WTC11 (cell line): ENCODE measurements around the gene ZBTB32. TPM values are rescaled to one million over a fixed set of nuclear protein-coding genes. Genes with fewer than 3 reads are reported as not detected.

ENCODE experiments used
- ATAC-seq: fragments of 200-7000 bp; cut with Tn5 transposase; 2 replicates; pipeline ENCODE4 v1.10.0; 2021; ENCODE audit warnings: mild to moderate bottlenecking, moderate library complexity
- CTCF ChIA-PET: fragments of 300-600 bp; sonication (Branson Sonifier 250); formaldehyde crosslinking; loops from one replicate; lab custom pipeline; 2021; ENCODE audit warnings: antibody characterized with exemption; lab: Charles Lee
- POLR2A ChIA-PET: fragments of 350-600 bp; sonication (Branson Sonifier 250); formaldehyde crosslinking; loops from one replicate; lab custom pipeline; 2021; ENCODE audit warnings: antibody characterized with exemption; lab: Charles Lee
- DNase-seq: peaks from one replicate; pipeline ENCODE4 v3.0.0; 2021; ENCODE audit warnings: low spot score
- H3K27ac Mint-ChIP-seq: 2 replicates; pipeline ENCODE4 v1.8.0; 2021; ENCODE audit warnings: mixed read lengths
- H3K27me3 Mint-ChIP-seq: 2 replicates; pipeline ENCODE4 v1.8.0; 2021; ENCODE audit warnings: low read depth, mild to moderate bottlenecking, moderate library complexity, mixed read lengths
- H3K36me3 Mint-ChIP-seq: 2 replicates; pipeline ENCODE4 v1.8.0; 2021; ENCODE audit warnings: mixed read lengths
- H3K4me1 Mint-ChIP-seq: 2 replicates; pipeline ENCODE4 v1.8.0; 2022; ENCODE audit warnings: mixed read lengths
- H3K4me3 Mint-ChIP-seq: 2 replicates; pipeline ENCODE4 v1.8.0; 2021; ENCODE audit warnings: mild to moderate bottlenecking, moderate library complexity, mixed read lengths
- H3K9me3 Mint-ChIP-seq: 2 replicates; pipeline ENCODE4 v1.8.0; 2021; ENCODE audit warnings: mixed read lengths
- ATF1 ChIP-seq: sonication (generic); formaldehyde crosslinking; IDR thresholded peaks from 2 replicates; pipeline ENCODE4 v1.8.1; 2023; ENCODE audit warnings: mild to moderate bottlenecking, moderate library complexity, missing genetic modification reagents
- ELF4 ChIP-seq: sonication (generic); formaldehyde crosslinking; IDR thresholded peaks from 2 replicates; pipeline ENCODE4 v1.8.1; 2022; ENCODE audit warnings: low read depth, mild to moderate bottlenecking, moderate library complexity, missing genetic modification reagents
- ETV6 ChIP-seq: sonication (generic); formaldehyde crosslinking; IDR thresholded peaks from 2 replicates; pipeline ENCODE4 v1.8.1; 2022; ENCODE audit warnings: mild to moderate bottlenecking, missing genetic modification reagents
- HMGA2 ChIP-seq: fragments of 250-450 bp; sonication (Bioruptor Pico); IDR thresholded peaks from 2 replicates; pipeline ENCODE4 v1.4.0; 2021; ENCODE audit warnings: mild to moderate bottlenecking, moderate library complexity
- HMGXB4 ChIP-seq: sonication (generic); formaldehyde crosslinking; IDR thresholded peaks from 2 replicates; pipeline ENCODE4 v1.8.1; 2023; ENCODE audit warnings: mild to moderate bottlenecking, moderate library complexity, missing genetic modification reagents
- IRF2 ChIP-seq: sonication (generic); formaldehyde crosslinking; IDR thresholded peaks from 2 replicates; pipeline ENCODE4 v1.8.0; 2022; ENCODE audit warnings: low read depth, missing genetic modification reagents, borderline replicate concordance
- PRRX2 ChIP-seq: fragments of 250-450 bp; sonication (Bioruptor Pico); IDR thresholded peaks from 2 replicates; pipeline ENCODE4 v1.8.0; 2021; ENCODE audit warnings: mild to moderate bottlenecking
- SOX15 ChIP-seq: fragments of 250-450 bp; sonication (Bioruptor Pico); IDR thresholded peaks from 2 replicates; pipeline ENCODE4 v1.9.0; 2021; ENCODE audit warnings: mild to moderate bottlenecking
- TCF7 ChIP-seq: sonication (generic); formaldehyde crosslinking; IDR thresholded peaks from 2 replicates; pipeline ENCODE4 v1.8.0; 2022; ENCODE audit warnings: mild to moderate bottlenecking, low read depth, missing genetic modification reagents, moderate library complexity
- USF2 ChIP-seq: sonication (generic); formaldehyde crosslinking; IDR thresholded peaks from 2 replicates; pipeline ENCODE4 v1.8.1; 2023; ENCODE audit warnings: mild to moderate bottlenecking, missing genetic modification reagents, moderate library complexity
- ZNF263 ChIP-seq: sonication (generic); formaldehyde crosslinking; IDR thresholded peaks from 2 replicates; pipeline ENCODE4 v1.8.1; 2022; ENCODE audit warnings: low read depth, mild to moderate bottlenecking, moderate library complexity, missing genetic modification reagents
- ZNF281 ChIP-seq: sonication (generic); formaldehyde crosslinking; IDR thresholded peaks from 2 replicates; pipeline ENCODE4 v1.8.0; 2023; ENCODE audit warnings: mild to moderate bottlenecking, missing genetic modification reagents
- total RNA-seq: library from RNA; stranded (reverse); gene quantifications from 3 replicates; pipeline ENCODE4 v1.2.3, GENCODE V29; 2021
- TF ChIP-seq, protein P1 (sequence below): fragments of 250-450 bp; sonication (Bioruptor Pico); IDR thresholded peaks from 2 replicates; pipeline ENCODE4 v1.9.0; 2021; ENCODE audit warnings: mild to moderate bottlenecking

The ZBTB32 gene
- total RNA-seq, 1 experiment from 2014 or later = 0.11 TPM

- Mint-ChIP-seq H3K4me1 (peaks cover 15% of the 10 kb centered on the region), H3K36me3 (no peaks in the 10 kb centered on the region), H3K9me3 (no peaks in the 10 kb centered on the region), H3K27me3 (peaks cover 23% of the 10 kb centered on the region), H3K4me3 (no peak overlapping the region), H3K27ac (no peak overlapping the region)
- POLR2A ChIA-PET = no interaction called here
- DNase-seq (no peak), ATAC-seq (no peak)
- CTCF ChIA-PET = no interaction called here
- no peak for TF ChIP-seq HMGA2
- TF ChIP-seq ATF1 (CRISPR knock-in tag) = no peak
Observed at GRCh38 chr19:35753634-35754369, 49.4 kb downstream of the ZBTB32 start.

DNA sequence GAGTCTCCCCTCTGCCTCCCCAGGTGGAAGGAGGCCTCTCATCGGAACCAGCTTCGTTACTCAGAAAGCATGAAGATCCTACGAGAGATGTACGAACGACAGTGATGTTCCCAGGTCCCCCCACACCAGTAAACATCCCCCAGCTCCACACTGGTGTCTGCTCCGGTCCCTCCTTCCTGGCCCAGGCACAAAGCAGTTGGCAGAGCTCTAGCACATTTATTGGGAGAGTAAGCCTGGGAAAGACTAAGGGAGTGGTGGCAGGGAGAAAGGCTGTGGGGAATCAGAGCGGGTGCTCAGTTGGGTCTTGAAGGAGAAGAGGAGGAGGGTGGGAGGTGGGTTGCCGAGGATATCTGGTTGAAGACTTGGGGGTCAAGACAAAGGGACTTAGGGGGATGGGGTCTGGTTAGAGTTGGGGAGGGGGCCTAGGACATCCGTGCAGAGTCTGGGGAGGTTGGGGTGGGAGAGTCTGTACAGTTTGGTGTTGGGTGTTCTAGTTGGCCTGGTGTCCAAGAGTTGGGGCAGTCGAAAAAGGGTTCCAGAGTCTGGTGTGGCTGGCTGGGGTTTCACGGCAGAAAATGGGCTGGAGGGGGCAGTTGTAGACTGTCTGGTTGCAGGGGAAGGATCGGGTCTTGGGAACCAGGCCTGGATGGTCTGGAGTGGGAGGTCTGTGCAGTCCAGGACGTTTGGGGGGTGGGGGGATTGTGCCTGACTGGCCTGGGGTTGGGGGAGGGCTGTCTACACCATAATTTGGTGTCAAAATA lies 50.2 kb downstream of the ZBTB32 start:
- TF ChIP-seq ELF4 (CRISPR knock-in tag) (no peak), HMGXB4 (no peak), TCF7 (CRISPR knock-in tag) (no peak), HMGA2 (no peak), ZNF263 (CRISPR knock-in tag) (no peak), PRRX2 (no peak), ETV6 (CRISPR knock-in tag) (no peak), USF2 (no peak), ZNF281 (no peak), SOX15 (CRISPR knock-in tag) (no peak), IRF2 (CRISPR knock-in tag) (no peak)
- TF ChIP-seq, protein P1, sequence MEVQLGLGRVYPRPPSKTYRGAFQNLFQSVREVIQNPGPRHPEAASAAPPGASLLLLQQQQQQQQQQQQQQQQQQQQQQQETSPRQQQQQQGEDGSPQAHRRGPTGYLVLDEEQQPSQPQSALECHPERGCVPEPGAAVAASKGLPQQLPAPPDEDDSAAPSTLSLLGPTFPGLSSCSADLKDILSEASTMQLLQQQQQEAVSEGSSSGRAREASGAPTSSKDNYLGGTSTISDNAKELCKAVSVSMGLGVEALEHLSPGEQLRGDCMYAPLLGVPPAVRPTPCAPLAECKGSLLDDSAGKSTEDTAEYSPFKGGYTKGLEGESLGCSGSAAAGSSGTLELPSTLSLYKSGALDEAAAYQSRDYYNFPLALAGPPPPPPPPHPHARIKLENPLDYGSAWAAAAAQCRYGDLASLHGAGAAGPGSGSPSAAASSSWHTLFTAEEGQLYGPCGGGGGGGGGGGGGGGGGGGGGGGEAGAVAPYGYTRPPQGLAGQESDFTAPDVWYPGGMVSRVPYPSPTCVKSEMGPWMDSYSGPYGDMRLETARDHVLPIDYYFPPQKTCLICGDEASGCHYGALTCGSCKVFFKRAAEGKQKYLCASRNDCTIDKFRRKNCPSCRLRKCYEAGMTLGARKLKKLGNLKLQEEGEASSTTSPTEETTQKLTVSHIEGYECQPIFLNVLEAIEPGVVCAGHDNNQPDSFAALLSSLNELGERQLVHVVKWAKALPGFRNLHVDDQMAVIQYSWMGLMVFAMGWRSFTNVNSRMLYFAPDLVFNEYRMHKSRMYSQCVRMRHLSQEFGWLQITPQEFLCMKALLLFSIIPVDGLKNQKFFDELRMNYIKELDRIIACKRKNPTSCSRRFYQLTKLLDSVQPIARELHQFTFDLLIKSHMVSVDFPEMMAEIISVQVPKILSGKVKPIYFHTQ (CRISPR knock-in tag) = no peak
- no peak for ATAC-seq
- Mint-ChIP-seq H3K27me3 (peaks cover 23% of the 10 kb centered on the region), H3K9me3 (no peaks in the 10 kb centered on the region), H3K36me3 (no peaks in the 10 kb centered on the region), H3K4me1 (peaks cover 16% of the 10 kb centered on the region), H3K27ac (no peak overlapping the region), H3K4me3 (peak overlapping the region; percentile 68)
- DNase-seq = no peak
- CTCF ChIA-PET = no interaction called here
- POLR2A ChIA-PET = no interaction called here
